ENCODE measurements around the gene CTTN. TPM values are rescaled to one million over a fixed set of nuclear protein-coding genes. Genes with fewer than 3 reads are reported as not detected.

Gene CTTN
- total and polyA plus RNA-seq, 2 experiments from 2014 or later, result 72.5 to 245 TPM

GRCh38 chr11:70430671-70431574 lies 32.6 kb downstream of the CTTN start:
- Histone ChIP-seq H3K4me1 (ENCODE audit: low read depth) (no peaks in the 10 kb centered on the region), H3K36me3 (peaks cover 52% of the 10 kb centered on the region), H3K27me3 (no peaks in the 10 kb centered on the region), H3K4me3 (no peak overlapping the region), H3K27ac (no peak overlapping the region), H3K9me3 (ENCODE audit: low read depth) (no peaks in the 10 kb centered on the region)
- TF ChIP-seq CTCF (IDR thresholded peaks at IDR 0.05; ENCODE audit: low read depth, low read length), result no peak
- DNase-seq (ENCODE audit: low read depth in 1 of 2, low spot score in 1 of 2), result no peak

- Histone ChIP-seq H3K36me3 (peaks cover 59% of the 10 kb centered on the region), H3K4me1 (ENCODE audit: low read depth) (no peaks in the 10 kb centered on the region)
Observed at GRCh38 chr11:70431611-70432010, 33.3 kb downstream of the CTTN start.

GRCh38 chr11:70432065-70432464 lies 33.7 kb downstream of the CTTN start:
- no peaks in the 10 kb centered on the region for H3K4me1 ChIP-seq (ENCODE audit: low read depth)
- no peak overlapping the region for H3K27ac ChIP-seq
- no peak for DNase-seq (ENCODE audit: low read depth in 1 of 2, low spot score in 1 of 2)
- H3K9me3 ChIP-seq (ENCODE audit: low read depth), result no peaks in the 10 kb centered on the region
- no peak overlapping the region for H3K4me3 ChIP-seq
- H3K36me3 ChIP-seq, result peaks cover 57% of the 10 kb centered on the region
- TF ChIP-seq CTCF (IDR thresholded peaks at IDR 0.05; ENCODE audit: low read depth, low read length), result no peak
- H3K27me3 ChIP-seq, result no peaks in the 10 kb centered on the region

More at GRCh38 chr11:70431611-70432010, 33.3 kb downstream of the CTTN start:
- no peak for DNase-seq (ENCODE audit: low read depth in 1 of 2, low spot score in 1 of 2)
- H3K9me3 ChIP-seq (ENCODE audit: low read depth), result no peaks in the 10 kb centered on the region
- TF ChIP-seq CTCF (IDR thresholded peaks at IDR 0.05; ENCODE audit: low read depth, low read length), result no peak
- H3K27ac ChIP-seq, result no peak overlapping the region
- no peak overlapping the region for H3K4me3 ChIP-seq
- H3K27me3 ChIP-seq, result no peaks in the 10 kb centered on the region

GRCh38 chr11:70432580-70432979 lies 34.3 kb downstream of the CTTN start:
- H3K36me3 ChIP-seq, result peaks cover 55% of the 10 kb centered on the region
- DNase-seq (ENCODE audit: low read depth in 1 of 2, low spot score in 1 of 2), result no peak
- no peaks in the 10 kb centered on the region for H3K27me3 ChIP-seq
- no peak for TF ChIP-seq CTCF (IDR thresholded peaks at IDR 0.05; ENCODE audit: low read depth, low read length)
- no peak overlapping the region for H3K4me3 ChIP-seq
- no peaks in the 10 kb centered on the region for H3K9me3 ChIP-seq (ENCODE audit: low read depth)
- no peak overlapping the region for H3K27ac ChIP-seq
- H3K4me1 ChIP-seq (ENCODE audit: low read depth), result no peaks in the 10 kb centered on the region

GRCh38 chr11:70433038-70433437 lies 34.7 kb downstream of the CTTN start:
- Histone ChIP-seq H3K36me3 (peaks cover 55% of the 10 kb centered on the region), H3K9me3 (ENCODE audit: low read depth) (no peaks in the 10 kb centered on the region), H3K4me1 (ENCODE audit: low read depth) (no peaks in the 10 kb centered on the region), H3K27me3 (no peaks in the 10 kb centered on the region), H3K4me3 (no peak overlapping the region), H3K27ac (no peak overlapping the region)
- DNase-seq (ENCODE audit: low read depth in 1 of 2, low spot score in 1 of 2), result no peak
- TF ChIP-seq CTCF (IDR thresholded peaks at IDR 0.05; ENCODE audit: low read depth, low read length), result no peak

All from cardiac muscle cell (in vitro differentiated cells and primary cell).